Spleen (tissue), 11 donors: ENCODE data around the gene RPS19BP1. TPM values are rescaled to one million over a fixed set of nuclear protein-coding genes. Genes with fewer than 3 reads are reported as not detected.
"Not testable (repeated sequence)": the region's sequence is repeated elsewhere in the genome, so short reads cannot be mapped to it uniquely, and the experiment has no call there.

Source experiments
- DNase-seq: peaks from one replicate; pipeline ENCODE4 v3.0.0-alpha.2; 2020
- H3K27ac ChIP-seq, 8 donors: fragments of 200-600 bp; sonication (generic) in 7 of 8; 1 replicate in 4 of 8; 2 replicates in 4 of 8; pipeline versions ENCODE4 v1.5.0 to v1.8.0; 2016 to 2021; ENCODE audit warnings: inconsistent platforms in 4 of 8, mild to moderate bottlenecking in 4 of 8, moderate library complexity in 1 of 8
- H3K27me3 ChIP-seq, 7 donors: fragments of 200-600 bp; sonication (generic) in 6 of 7; replicated peaks in 1 of 7; 1 replicate in 4 of 7; 2 replicates in 3 of 7; pipeline versions ENCODE4 v1.5.0 to v1.8.0; 2016 to 2021; ENCODE audit warnings: inconsistent platforms in 3 of 7, mild to moderate bottlenecking in 1 of 7
- H3K36me3 ChIP-seq, 6 donors: fragments of 200-600 bp; sonication (generic) in 5 of 6; 1 replicate in 4 of 6; 2 replicates in 2 of 6; pipeline versions ENCODE4 v1.5.0 to v1.8.0; 2016 to 2021; ENCODE audit warnings: inconsistent platforms in 2 of 6
- H3K4me1 ChIP-seq, 6 donors: fragments of 200-600 bp; sonication (generic) in 5 of 6; 1 replicate in 3 of 6; 2 replicates in 3 of 6; pipeline versions ENCODE4 v1.5.0 to v1.8.0; 2016 to 2021; ENCODE audit warnings: inconsistent platforms in 3 of 6
- H3K4me3 ChIP-seq, 8 donors: fragments of 200-600 bp; sonication (generic) in 7 of 8; 1 replicate in 4 of 8; 2 replicates in 4 of 8; pipeline versions ENCODE4 v1.5.0 to v1.8.0; 2016 to 2021; ENCODE audit warnings: inconsistent platforms in 4 of 8, mild to moderate bottlenecking in 4 of 8, moderate library complexity in 2 of 8
- H3K9me3 ChIP-seq, 8 donors: fragments of 200-600 bp; sonication (generic) in 7 of 8; 1 replicate in 4 of 8; 2 replicates in 4 of 8; pipeline versions ENCODE4 v1.5.0 to v1.8.0; 2016 to 2021; ENCODE audit warnings: inconsistent platforms in 4 of 8
- CTCF ChIP-seq, 11 experiments: fragments of 200-600 bp in 7 of 11; fragments of 450-650 bp in 4 of 11; sonication (generic) in 4 of 11; IDR thresholded peaks in 8 of 11; conservative IDR thresholded peaks in 3 of 11; 1 replicate in 7 of 11; 2 replicates in 4 of 11; pipeline versions ENCODE4 v1.4.0 to v1.8.0; 2016 to 2021; ENCODE audit warnings: antibody characterized with exemption in 11 of 11, inconsistent platforms in 4 of 11, mild to moderate bottlenecking in 1 of 11
- POLR2A ChIP-seq, 3 donors: fragments of 450-650 bp; IDR thresholded peaks; one replicate each; pipeline ENCODE4 v1.5.1; 2017; ENCODE audit warnings: antibody characterized with exemption in 3 of 3, mild to moderate bottlenecking in 1 of 3
- POLR2AphosphoS5 ChIP-seq, 3 donors: sonication (generic); formaldehyde crosslinking; IDR thresholded peaks; one replicate each; pipeline ENCODE4 v1.5.1; 2017; ENCODE audit warnings: antibody characterized with exemption in 3 of 3
- WGBS, 5 donors: extraction: QIAGEN DNeasy Blood & Tissue Kit in 3 of 5; methylation state at CpG; one replicate each; pipeline versions ENCODE4 v1.1.5 to v1.1.7; 2013 to 2018; 5-methylcytosine and 5-hydroxymethylcytosine counted together
- intact Hi-C: fragments of 100-400 bp; cut with DNase I; formaldehyde crosslinking; loops from one replicate; pipeline ENCODE4 v1.15.0; 2023; ENCODE audit warnings: low total_unique reads
- polyA plus RNA-seq, 3 donors: library from polyadenylated mRNA; stranded (reverse); fragments of 200-250 nt; gene quantifications; one replicate each; pipeline ENCODE4 v1.2.1, GENCODE V29; 2013
- total RNA-seq, 7 donors: library from RNA; depleted of rRNA in 3 of 7; stranded (reverse); fragments of >200 nt in 3 of 7; fragmentation: NEBNext Ultra II Directional in 4 of 7; extraction: Animal tissue kit (Norgen Biotek cat#: 25700) in 4 of 7; gene quantifications; one replicate each; pipeline versions ENCODE4 v1.1.0 to v1.2.1, GENCODE V29; 2016 to 2021
- donor health status: healthy with polysubstance abuse.
- donor health status: DM: no; HTN: no; CAD: no; lungs with moderate emphysema.
- donor health status: DM: no; HTN: no; CAD: no.
- donor health status: Bipolar disorder and iron deficiency.
- donor health status: healthy.
- donor health status: DM: no; HTN: no; CAD: no.
- donor health status: DM: yes; HTN: yes; CAD: no.

The RPS19BP1 gene
- total and polyA plus RNA-seq, 10 donors, result 55.8 to 210 (median 96.6) TPM

- WGBS, 5 donors, result 1 to 7% (median 3%) methylated on average over 21 to 28 of the region's 28 CpGs
- H3K36me3 ChIP-seq, result peaks cover 0 to 64% (median 46%) of the 10 kb centered on the region in 6 donors
- H3K4me3 ChIP-seq, result peak overlapping the region; percentile 82 to 100 (median 100)
- H3K27me3 ChIP-seq, intact Hi-C loops, H3K9me3 ChIP-seq, DNase-seq: not testable (repeated sequence)
- TF ChIP-seq CTCF (IDR thresholded peaks at IDR 0.05 in 8 of 11, conservative IDR thresholded peaks at IDR 0.05 in 3 of 11), result peak in 1 of 11 experiments; percentile 23
- H3K27ac ChIP-seq, result peak overlapping the region; percentile 96 to 99 (median 98)
- peaks cover 43 to 77% (median 67%) of the 10 kb centered on the region in 6 donors for H3K4me1 ChIP-seq
Observed at GRCh38 chr22:39521106-39521885, 11.3 kb downstream of the RPS19BP1 start.

- intact Hi-C loops, result no loop called here
- DNase-seq, result peak; percentile 96
- TF ChIP-seq POLR2A (IDR thresholded peaks at IDR 0.05) (peak; percentile 95 to 99 (median 97)), POLR2AphosphoS5 (IDR thresholded peaks at IDR 0.05) (peak; percentile 97 to 100 (median 99)), CTCF (IDR thresholded peaks at IDR 0.05 in 8 of 11, conservative IDR thresholded peaks at IDR 0.05 in 3 of 11) (peak in 2 of 11 experiments; percentile 16 to 21)
- Histone ChIP-seq H3K27ac (peak within 1 kb of the TSS; percentile 96 to 99 (median 98)), H3K4me3 (peak within 1 kb of the TSS; percentile 82 to 100 (median 100)), H3K4me1 (peaks cover 40 to 77% (median 63%) of the 10 kb centered on the region in 6 donors), H3K9me3 (no peaks in the 10 kb centered on the region), H3K27me3 (no peaks in the 10 kb centered on the region), H3K36me3 (peaks cover 0 to 68% (median 52%) of the 10 kb centered on the region in 6 donors)
- WGBS, 5 donors, result 0 to 1% (median 0%) methylated on average over 49 to 86 of the region's 86 CpGs
Observed at GRCh38 chr22:39520226-39521105, 12.1 kb downstream of the RPS19BP1 start, which contains the start of gene ATF4. Gene ATF4, plus strand, starts transcription at chr22:39520562. Its CDS starts 884 bp downstream, at chr22:39521446.

GRCh38 chr22:39519681-39520225 lies 12.8 kb downstream of the RPS19BP1 start:
- DNase-seq, result peak; percentile 98
- Histone ChIP-seq H3K27ac (peak overlapping the region; percentile 96 to 99 (median 98)), H3K27me3 (no peaks in the 10 kb centered on the region), H3K4me1 (peaks cover 33 to 75% (median 58%) of the 10 kb centered on the region in 6 donors), H3K36me3 (peaks cover 0 to 68% (median 53%) of the 10 kb centered on the region in 6 donors), H3K4me3 (peak overlapping the region; percentile 82 to 100 (median 100)), H3K9me3 (peaks cover 0 to 3% (median 0%) of the 10 kb centered on the region in 8 donors)
- WGBS, 5 donors, result 0% methylated on average over 11 to 47 of the region's 47 CpGs
- peak in 1 of 3 donors; percentile 44 for TF ChIP-seq POLR2A (IDR thresholded peaks at IDR 0.05)
- TF ChIP-seq POLR2AphosphoS5 (IDR thresholded peaks at IDR 0.05), result peak in 1 of 3 donors; percentile 1
- peak in 7 of 11 experiments; percentile 18 to 60 (median 34) for TF ChIP-seq CTCF (IDR thresholded peaks at IDR 0.05 in 8 of 11, conservative IDR thresholded peaks at IDR 0.05 in 3 of 11)
- intact Hi-C loops, result loop anchor here (10.0 kb wide), 1 partner anchor 345 kb away; no protein-coding TSS in a partner anchor
